T-cell (primary cell): Measurements from ENCODE around the gene RASA4. TPM values are rescaled to one million over a fixed set of nuclear protein-coding genes. Genes with fewer than 3 reads are reported as not detected.
"Not testable (repeated sequence)": the region's sequence is repeated elsewhere in the genome, so short reads cannot be mapped to it uniquely, and the experiment has no call there.

Experiments
- ATAC-seq, 4 experiments: fragments of 200-7000 bp in 3 of 4; fragments of 150-1000 bp in 1 of 4; cut with Tn5 transposase; replicated peaks in 1 of 4; 1 replicate in 3 of 4; 2 replicates in 1 of 4; pipeline ENCODE4 v1.10.0; 2021; ENCODE audit warnings: moderate library complexity in 3 of 4, mild to moderate bottlenecking in 2 of 4, moderate number of reproducible peaks in 1 of 4
- CTCF ChIA-PET, 2 donors: fragments of 300-600 bp; sonication (Branson Sonifier 250); formaldehyde crosslinking; loops; one replicate each; lab custom pipeline; 2022; ENCODE audit warnings: antibody characterized with exemption in 2 of 2; lab: Charles Lee
- POLR2A ChIA-PET, 2 donors: fragments of 300-600 bp; sonication (Branson Sonifier 250); formaldehyde crosslinking; loops; one replicate each; lab custom pipeline; 2022; ENCODE audit warnings: antibody characterized with exemption in 2 of 2; lab: Charles Lee
- DNase-seq, 35 experiments: peaks; one replicate each; pipeline versions ENCODE4 v3.0.0 to v3.0.0-alpha.2; 2013 to 2023
- H3K27ac ChIP-seq: one replicate; pipeline ENCODE4 v1.5.1; 2013; ENCODE audit warnings: low read length
- H3K27me3 ChIP-seq, 2 experiments: replicated peaks in 1 of 2; 1 replicate in 1 of 2; 2 replicates in 1 of 2; pipeline versions ENCODE4 v1.6.1 to v1.7.0; 2013; ENCODE audit warnings: low read length in 1 of 2, mixed read lengths in 1 of 2; ENCODE audit not compliant: control insufficient read depth in 2 of 2, insufficient read depth in 2 of 2; ENCODE audit errors: extremely low read depth in 1 of 2
- H3K36me3 ChIP-seq, 2 donors: 1 replicate in 1 of 2; 2 replicates in 1 of 2; pipeline versions ENCODE4 v1.6.1 to v1.7.0; 2013; ENCODE audit warnings: low read length in 1 of 2; ENCODE audit not compliant: control insufficient read depth in 2 of 2, insufficient read depth in 1 of 2; ENCODE audit errors: extremely low read depth in 1 of 2
- H3K4me1 ChIP-seq, 2 experiments: 1 replicate in 1 of 2; 2 replicates in 1 of 2; pipeline versions ENCODE4 v1.6.1 to v1.7.0; 2013; ENCODE audit warnings: low read length in 2 of 2, mixed read lengths in 1 of 2; ENCODE audit not compliant: insufficient read depth in 2 of 2, control insufficient read depth in 1 of 2; ENCODE audit errors: extremely low read depth in 1 of 2
- H3K4me3 ChIP-seq, 2 donors: 1 replicate in 1 of 2; 2 replicates in 1 of 2; pipeline versions ENCODE4 v1.5.1 to v1.7.0; 2013; ENCODE audit warnings: mild to moderate bottlenecking in 2 of 2, low read length in 1 of 2, moderate library complexity in 1 of 2; ENCODE audit not compliant: control insufficient read depth in 1 of 2; ENCODE audit errors: extremely low read depth in 1 of 2
- H3K9me3 ChIP-seq: 2 replicates; pipeline ENCODE4 v1.7.0; 2013
- H3K27ac Mint-ChIP-seq, 2 donors: one replicate each; pipeline ENCODE4 v1.8.0; 2020 to 2021; ENCODE audit warnings: mild to moderate bottlenecking in 2 of 2, mixed read lengths in 2 of 2
- H3K27me3 Mint-ChIP-seq, 2 donors: one replicate each; pipeline ENCODE4 v1.8.0; 2021 to 2022; ENCODE audit warnings: mixed read lengths in 2 of 2
- H3K36me3 Mint-ChIP-seq: one replicate; pipeline ENCODE4 v1.8.0; 2021; ENCODE audit warnings: mixed read lengths
- H3K4me1 Mint-ChIP-seq, 3 donors: one replicate each; pipeline ENCODE4 v1.8.0; 2020 to 2022; ENCODE audit warnings: mixed read lengths in 3 of 3, mild to moderate bottlenecking in 1 of 3
- H3K4me3 Mint-ChIP-seq, 3 donors: one replicate each; pipeline ENCODE4 v1.8.0; 2020 to 2022; ENCODE audit warnings: mild to moderate bottlenecking in 3 of 3, mixed read lengths in 3 of 3, moderate library complexity in 3 of 3
- H3K9me3 Mint-ChIP-seq, 3 donors: one replicate each; pipeline ENCODE4 v1.8.0; 2020 to 2022; ENCODE audit warnings: mixed read lengths in 3 of 3
- WGBS: methylation state at CpG from one replicate; pipeline ENCODE4 v1.1.5; 2013; ENCODE audit warnings: missing lambda C conversion rate; ENCODE audit not compliant: insufficient coverage; 5-methylcytosine and 5-hydroxymethylcytosine counted together
- total RNA-seq, 35 experiments: library from RNA in 6 of 35; stranded (reverse) in 6 of 35; fragments of 120-200 nt in 1 of 35; gene quantifications; one replicate each; pipeline versions ENCODE4 v1.2.1 to v1.2.4 and lab custom pipeline; 2013 to 2026

The RASA4 gene
- total RNA-seq, 5 donors from 2014 or later (not counting 1 experiment from before 2014, with no cell fraction given), result 63.3 to 89.0 (median 71.6) TPM

DNA sequence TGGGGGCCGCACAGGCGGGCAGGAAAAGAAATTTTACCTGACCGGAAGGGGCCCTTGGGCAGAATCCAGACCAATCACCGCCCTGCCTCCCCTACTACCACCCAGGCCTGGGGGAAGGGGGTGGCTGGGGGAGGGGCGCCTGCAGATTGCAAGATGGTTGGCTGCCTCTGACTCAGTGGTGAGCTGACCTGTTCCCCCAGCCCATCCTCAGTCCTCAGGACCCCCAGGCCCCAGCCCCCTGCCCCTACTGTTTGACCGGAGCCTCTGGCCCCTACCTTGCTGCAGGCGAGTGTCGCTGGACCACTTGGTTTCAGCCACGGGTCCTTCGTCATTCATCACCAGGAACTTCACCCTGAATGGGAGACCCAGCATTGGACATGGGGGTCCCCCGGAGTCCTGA is 22.3 kb upstream of the RASA4 start:
- H3K27me3 Mint-ChIP-seq, H3K36me3 Mint-ChIP-seq, H3K27ac Mint-ChIP-seq, POLR2A ChIA-PET, H3K4me1 Mint-ChIP-seq, H3K4me3 Mint-ChIP-seq, H3K27me3 ChIP-seq, H3K9me3 ChIP-seq, H3K4me3 ChIP-seq, H3K4me1 ChIP-seq, H3K9me3 Mint-ChIP-seq, H3K27ac ChIP-seq, CTCF ChIA-PET, H3K36me3 ChIP-seq: not testable (repeated sequence)
- WGBS, result no CpG with 5 or more reads among the region's 11 CpGs
- ATAC-seq (peak in 3 of 4 experiments; percentile 14 to 21 (median 15)), DNase-seq (peak in 1 of 35 experiments; percentile 1)

DNA sequence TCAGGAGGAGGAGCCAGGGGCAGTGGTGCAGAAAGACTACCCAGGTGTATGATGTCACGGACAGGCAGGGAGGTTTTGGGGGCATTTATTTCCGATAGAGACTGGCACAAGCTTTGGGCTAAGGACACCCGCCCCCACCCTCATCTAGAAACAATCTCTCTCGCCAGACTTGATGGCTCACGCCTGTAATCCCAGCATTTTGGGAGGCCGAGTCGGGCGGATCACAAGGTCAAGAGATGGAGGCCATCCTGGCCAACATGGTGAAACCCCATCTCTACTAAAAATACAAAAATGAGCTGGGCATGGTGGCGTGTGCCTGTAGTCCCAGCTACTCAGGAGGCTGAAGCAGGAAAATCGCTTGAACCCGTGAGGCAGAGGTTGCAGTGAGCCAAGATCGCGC is 20.4 kb upstream of the RASA4 start:
- H3K9me3 Mint-ChIP-seq, H3K4me3 Mint-ChIP-seq, CTCF ChIA-PET, H3K27ac Mint-ChIP-seq, POLR2A ChIA-PET, H3K27me3 ChIP-seq, H3K4me1 ChIP-seq, ATAC-seq, H3K27ac ChIP-seq, DNase-seq, H3K9me3 ChIP-seq, H3K27me3 Mint-ChIP-seq, H3K4me3 ChIP-seq, H3K4me1 Mint-ChIP-seq, H3K36me3 Mint-ChIP-seq, H3K36me3 ChIP-seq: not testable (repeated sequence)
- no CpG with 5 or more reads among the region's 13 CpGs for WGBS

DNA sequence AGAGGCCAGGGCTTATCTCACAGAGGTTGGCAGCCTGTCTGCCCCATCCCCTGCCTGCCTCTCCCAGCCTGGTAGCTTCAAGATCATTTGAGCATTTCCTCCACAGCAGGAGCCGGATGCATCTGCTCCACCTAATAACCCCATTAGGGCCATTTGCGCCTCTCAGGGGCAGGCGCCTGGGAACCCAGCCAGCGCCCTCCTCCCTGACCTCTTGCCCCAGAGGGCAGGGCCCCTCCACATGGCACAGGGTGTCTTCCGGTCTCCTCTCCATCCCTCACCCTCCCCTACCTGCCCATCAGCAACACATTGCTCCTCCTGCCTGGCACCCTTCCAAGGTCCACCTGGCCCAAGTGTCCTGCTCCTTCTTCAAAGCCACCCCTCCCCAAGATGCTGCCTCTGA is 18.8 kb upstream of the RASA4 start:
- H3K27me3 ChIP-seq, H3K36me3 Mint-ChIP-seq, CTCF ChIA-PET, POLR2A ChIA-PET, ATAC-seq, H3K4me3 ChIP-seq, H3K4me3 Mint-ChIP-seq, H3K27me3 Mint-ChIP-seq, H3K4me1 Mint-ChIP-seq, H3K27ac Mint-ChIP-seq, H3K9me3 ChIP-seq, H3K4me1 ChIP-seq, H3K36me3 ChIP-seq, H3K27ac ChIP-seq, DNase-seq, H3K9me3 Mint-ChIP-seq: not testable (repeated sequence)
- no CpG with 5 or more reads among the region's 5 CpGs for WGBS

DNA sequence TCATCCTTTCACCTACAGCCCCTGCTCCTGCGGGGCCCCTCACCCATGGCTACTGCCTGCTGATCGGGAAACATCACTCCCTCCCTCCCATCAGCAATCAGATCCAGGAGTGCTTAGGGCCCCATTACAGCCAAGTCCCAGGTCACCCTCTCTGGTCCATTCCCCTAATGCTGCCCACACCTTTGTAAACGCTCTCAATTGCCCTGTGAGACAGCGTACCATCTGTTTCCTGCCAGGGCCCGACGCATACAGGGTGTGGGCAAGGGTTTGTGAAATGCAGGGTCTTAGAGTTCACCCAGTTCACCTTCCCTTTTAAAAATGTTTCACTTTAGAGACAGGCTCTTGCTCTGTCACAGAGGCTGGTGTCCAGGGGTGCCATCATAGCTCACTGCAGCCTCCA is 17.7 kb upstream of the RASA4 start:
- ATAC-seq, H3K27ac Mint-ChIP-seq, POLR2A ChIA-PET, H3K9me3 ChIP-seq, H3K9me3 Mint-ChIP-seq, H3K4me3 Mint-ChIP-seq, H3K36me3 ChIP-seq, H3K4me1 ChIP-seq, H3K36me3 Mint-ChIP-seq, H3K4me1 Mint-ChIP-seq, CTCF ChIA-PET, DNase-seq, H3K27ac ChIP-seq, H3K27me3 ChIP-seq, H3K27me3 Mint-ChIP-seq, H3K4me3 ChIP-seq: not testable (repeated sequence)
- WGBS, result no CpG with 5 or more reads among the region's 6 CpGs

DNA sequence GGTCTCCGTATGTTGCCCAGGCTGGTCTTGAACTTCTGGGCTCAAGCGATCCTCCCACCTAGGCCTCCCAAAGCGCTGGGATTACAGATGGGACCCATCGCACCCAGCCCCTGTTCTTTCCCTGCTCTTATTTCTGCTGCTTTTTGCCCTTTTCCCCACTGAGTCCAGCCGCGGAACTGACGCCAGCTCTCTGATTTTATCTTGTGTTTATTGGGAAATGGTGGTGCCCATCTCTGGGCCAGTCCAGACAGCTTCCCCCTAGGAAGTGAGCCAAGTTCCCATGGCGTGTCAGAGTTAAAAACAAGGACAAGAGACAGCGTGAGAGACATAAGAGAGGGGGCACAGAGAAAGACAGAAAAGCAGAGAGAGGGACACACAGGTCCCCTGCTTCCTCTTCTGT is 14.1 kb upstream of the RASA4 start:
- H3K4me3 ChIP-seq, H3K27me3 Mint-ChIP-seq, H3K9me3 ChIP-seq, H3K27me3 ChIP-seq, H3K4me3 Mint-ChIP-seq, POLR2A ChIA-PET, H3K36me3 ChIP-seq, DNase-seq, ATAC-seq, H3K9me3 Mint-ChIP-seq, CTCF ChIA-PET, H3K36me3 Mint-ChIP-seq, H3K27ac Mint-ChIP-seq, H3K27ac ChIP-seq, H3K4me1 Mint-ChIP-seq, H3K4me1 ChIP-seq: not testable (repeated sequence)
- no CpG with 5 or more reads among the region's 9 CpGs for WGBS

DNA sequence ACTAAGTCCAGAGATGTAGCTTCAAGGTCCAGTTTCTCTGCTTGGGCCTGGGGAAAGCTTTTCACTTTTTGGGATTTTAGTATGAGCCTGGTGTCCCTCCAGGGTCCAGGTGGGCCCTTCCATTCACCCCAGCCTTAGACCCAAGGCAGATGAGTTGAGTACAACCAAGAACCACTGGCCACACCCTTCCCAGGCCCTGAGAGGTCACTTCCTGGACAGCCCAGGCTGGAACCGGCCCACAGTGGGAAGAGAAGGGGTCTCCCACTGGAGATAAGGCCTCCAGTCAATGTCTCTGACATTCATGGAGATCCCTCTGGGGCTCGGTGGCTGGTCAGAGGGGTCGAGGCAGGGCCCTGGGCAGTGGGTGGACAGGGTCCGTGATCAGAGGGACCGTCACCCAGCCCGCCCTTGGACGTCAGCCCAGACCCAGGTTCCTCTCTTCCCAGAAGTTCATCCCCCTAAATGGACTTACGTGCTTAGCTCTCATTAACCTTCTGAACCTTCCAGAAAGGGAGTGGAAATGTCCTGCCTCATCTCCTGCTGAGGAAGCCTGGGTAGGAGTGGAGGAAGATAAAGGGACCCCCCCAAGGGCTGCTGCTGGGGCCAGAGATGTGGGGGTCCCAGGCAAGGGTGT is 10.8 kb upstream of the RASA4 start:
- H3K4me3 ChIP-seq, H3K27me3 ChIP-seq, H3K27ac ChIP-seq, H3K9me3 Mint-ChIP-seq, DNase-seq, CTCF ChIA-PET, H3K27ac Mint-ChIP-seq, H3K36me3 ChIP-seq, H3K4me1 ChIP-seq, H3K27me3 Mint-ChIP-seq, POLR2A ChIA-PET, H3K9me3 ChIP-seq, H3K36me3 Mint-ChIP-seq, H3K4me1 Mint-ChIP-seq, ATAC-seq, H3K4me3 Mint-ChIP-seq: not testable (repeated sequence)
- no CpG with 5 or more reads among the region's 8 CpGs for WGBS

DNA sequence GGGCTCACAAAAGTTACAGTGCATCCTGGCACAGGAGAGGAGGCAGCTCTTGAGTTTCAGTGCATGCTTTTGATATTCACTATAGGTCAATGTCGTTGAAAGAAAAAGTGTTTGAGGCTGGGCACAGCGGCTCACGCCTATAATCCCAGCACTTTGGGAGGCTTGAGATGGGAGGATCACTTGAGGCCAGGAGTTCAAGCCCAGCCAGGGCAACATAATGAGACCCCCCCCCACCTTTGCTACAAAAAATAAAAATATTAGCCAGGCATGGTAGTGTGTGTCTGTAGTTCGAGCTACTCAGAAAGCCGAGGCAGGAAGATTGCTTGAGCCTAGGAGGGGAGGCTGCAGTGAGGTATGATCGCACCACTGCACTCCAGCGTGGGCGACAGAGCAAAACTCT is 1.6 kb upstream of the RASA4 start:
- POLR2A ChIA-PET, H3K4me1 ChIP-seq, H3K27ac ChIP-seq, H3K9me3 Mint-ChIP-seq, H3K27me3 Mint-ChIP-seq, H3K27ac Mint-ChIP-seq, H3K27me3 ChIP-seq, H3K36me3 Mint-ChIP-seq, ATAC-seq, H3K4me1 Mint-ChIP-seq, CTCF ChIA-PET, H3K4me3 Mint-ChIP-seq, DNase-seq, H3K9me3 ChIP-seq, H3K36me3 ChIP-seq, H3K4me3 ChIP-seq: not testable (repeated sequence)
- WGBS, result no CpG with 5 or more reads among the region's 8 CpGs
